DND-41 (cell line): ENCODE results near the gene HS3ST3B1.

Source experiments
- ATAC-seq: fragments of 200-7000 bp; cut with Tn5 transposase; 3 replicates; pipeline ENCODE4 v1.9.1; 2021; ENCODE audit warnings: low read depth; ENCODE audit not compliant: insufficient read depth
- DNase-seq: peaks from one replicate; pipeline ENCODE4 v3.0.0-alpha.2; 2020
- H2AFZ ChIP-seq: 2 replicates; pipeline ENCODE4 v1.6.0; 2012; ENCODE audit warnings: low read depth, low read length
- H3K27ac ChIP-seq: 2 replicates; pipeline ENCODE4 v1.5.1; 2012; ENCODE audit warnings: low read length, inconsistent platforms
- H3K27me3 ChIP-seq: fragments of 200-600 bp; sonication (generic); 2 replicates; pipeline ENCODE4 v1.6.0; 2012; ENCODE audit warnings: low read length, mild to moderate bottlenecking, inconsistent platforms; ENCODE audit not compliant: insufficient read depth, poor library complexity
- H3K36me3 ChIP-seq: 2 replicates; pipeline ENCODE4 v1.5.1; 2012; ENCODE audit warnings: low read length, inconsistent platforms; ENCODE audit not compliant: insufficient read depth
- H3K4me1 ChIP-seq: 2 replicates; pipeline ENCODE4 v1.5.1; 2012; ENCODE audit warnings: mild to moderate bottlenecking, low read length; ENCODE audit not compliant: insufficient read depth
- H3K4me2 ChIP-seq: 2 replicates; pipeline ENCODE4 v1.6.0; 2012; ENCODE audit warnings: mild to moderate bottlenecking, moderate library complexity, low read length, inconsistent platforms; ENCODE audit not compliant: insufficient read depth
- H3K4me3 ChIP-seq, 2 experiments: fragments of 200-600 bp in 1 of 2; shearing (Covaris generic) in 1 of 2; 2 replicates each; pipeline ENCODE4 v1.5.1; 2012 to 2016; ENCODE audit warnings: inconsistent platforms in 2 of 2, low read length in 2 of 2, mild to moderate bottlenecking in 2 of 2, low read depth in 1 of 2, moderate library complexity in 1 of 2
- H3K79me2 ChIP-seq: 2 replicates; pipeline ENCODE4 v1.6.0; 2012; ENCODE audit warnings: low read length, inconsistent platforms; ENCODE audit not compliant: insufficient read depth
- H3K9ac ChIP-seq: 2 replicates; pipeline ENCODE4 v1.6.0; 2012; ENCODE audit warnings: low read depth, mild to moderate bottlenecking, inconsistent platforms, low read length, moderate library complexity
- H3K9me3 ChIP-seq: 2 replicates; pipeline ENCODE4 v1.5.1; 2012; ENCODE audit warnings: low read length, moderate library complexity, mild to moderate bottlenecking, inconsistent platforms; ENCODE audit not compliant: insufficient read depth, severe bottlenecking
- H4K20me1 ChIP-seq: 2 replicates; pipeline ENCODE4 v1.6.0; 2012; ENCODE audit warnings: low read length; ENCODE audit not compliant: insufficient read depth
- CTCF ChIP-seq: IDR thresholded peaks from 2 replicates; pipeline ENCODE4 v1.5.1; 2012; ENCODE audit warnings: borderline replicate concordance, low read length, moderate library complexity, mild to moderate bottlenecking; ENCODE audit not compliant: poor library complexity, severe bottlenecking; ENCODE audit errors: extremely low read depth
- EZH2 ChIP-seq: IDR thresholded peaks from 3 replicates; pipeline ENCODE4 v1.6.1; 2012; ENCODE audit warnings: borderline replicate concordance, low read depth, mild to moderate bottlenecking, moderate library complexity, low read length, inconsistent platforms; ENCODE audit not compliant: severe bottlenecking

Gene HS3ST3B1

GRCh38 chr17:14301279-14302090 is 604 bp downstream of the HS3ST3B1 start:
- H3K27ac ChIP-seq = peak overlapping the region; percentile 76
- peak overlapping the region; percentile 77 for H3K4me2 ChIP-seq
- H3K9ac ChIP-seq = peak overlapping the region; percentile 83
- peaks cover 14% of the 10 kb centered on the region; the same call in 1 of the 2 replicates for H4K20me1 ChIP-seq
- TF ChIP-seq CTCF (no peak), EZH2 (no peak)
- H2AFZ ChIP-seq = peak overlapping the region; percentile 62
- H3K9me3 ChIP-seq = no peaks in the 10 kb centered on the region
- DNase-seq = peak; percentile 45
- H3K4me1 ChIP-seq = peaks cover 50% of the 10 kb centered on the region
- H3K4me3 ChIP-seq = peak overlapping the region; percentile 50 to 70
- peaks cover 56% of the 10 kb centered on the region for H3K79me2 ChIP-seq
- peaks cover 5% of the 10 kb centered on the region; the same call in 1 of the 2 replicates for H3K36me3 ChIP-seq
- ATAC-seq = peak; percentile 11; the same call in 2 of the 3 replicates
- peaks cover 17% of the 10 kb centered on the region for H3K27me3 ChIP-seq

- H3K79me2 ChIP-seq = peaks cover 61% of the 10 kb centered on the region
- DNase-seq (peak; percentile 56), ATAC-seq (0 out of 3 replicates have a peak, but pooled peaks have one; percentile 4)
- H3K9ac ChIP-seq = peak overlapping the region; percentile 83
- H3K27ac ChIP-seq = peak overlapping the region; percentile 76
- peaks cover 17% of the 10 kb centered on the region for H3K27me3 ChIP-seq
- H3K4me2 ChIP-seq = peak overlapping the region; percentile 77
- peaks cover 52% of the 10 kb centered on the region for H3K4me1 ChIP-seq
- H3K9me3 ChIP-seq = no peaks in the 10 kb centered on the region
- H3K36me3 ChIP-seq = peaks cover 5% of the 10 kb centered on the region; the same call in 1 of the 2 replicates
- H4K20me1 ChIP-seq = peaks cover 14% of the 10 kb centered on the region; the same call in 1 of the 2 replicates
- H3K4me3 ChIP-seq = peak overlapping the region; percentile 50 to 70
- TF ChIP-seq EZH2 (no peak), CTCF (no peak)
- peak overlapping the region; percentile 62 for H2AFZ ChIP-seq
Observed at GRCh38 chr17:14302091-14302430, 1.2 kb downstream of the HS3ST3B1 start.

- Histone ChIP-seq H3K79me2 (peaks cover 65% of the 10 kb centered on the region), H3K36me3 (peaks cover 5% of the 10 kb centered on the region; the same call in 1 of the 2 replicates), H2AFZ (peak overlapping the region; percentile 62), H3K4me2 (peak overlapping the region; percentile 77), H4K20me1 (peaks cover 14% of the 10 kb centered on the region; the same call in 1 of the 2 replicates), H3K9me3 (no peaks in the 10 kb centered on the region), H3K9ac (peak overlapping the region; percentile 83), H3K27ac (peak overlapping the region; percentile 76), H3K4me3 (peak overlapping the region; percentile 50 to 70; a peak in 3 of 4 replicates), H3K4me1 (peaks cover 52% of the 10 kb centered on the region), H3K27me3 (peaks cover 17% of the 10 kb centered on the region)
- no peak for TF ChIP-seq EZH2
- peak; percentile 72 for TF ChIP-seq CTCF
- ATAC-seq (peak; percentile 27), DNase-seq (peak; percentile 73)
Observed at GRCh38 chr17:14302431-14303099, 1.7 kb downstream of the HS3ST3B1 start.
